C4-2B (cell line): ENCODE results near the gene REN.

ENCODE experiments used
- ZFX ChIP-seq: fragments of 450-650 bp; IDR thresholded peaks from 2 replicates; pipeline ENCODE4 v1.6.1; 2017
- TF ChIP-seq, protein P1 (sequence below): fragments of 450-650 bp; conservative IDR thresholded peaks from 2 replicates; pipeline ENCODE4 v1.5.1; 2017; ENCODE audit warnings: mild to moderate bottlenecking

DNA sequence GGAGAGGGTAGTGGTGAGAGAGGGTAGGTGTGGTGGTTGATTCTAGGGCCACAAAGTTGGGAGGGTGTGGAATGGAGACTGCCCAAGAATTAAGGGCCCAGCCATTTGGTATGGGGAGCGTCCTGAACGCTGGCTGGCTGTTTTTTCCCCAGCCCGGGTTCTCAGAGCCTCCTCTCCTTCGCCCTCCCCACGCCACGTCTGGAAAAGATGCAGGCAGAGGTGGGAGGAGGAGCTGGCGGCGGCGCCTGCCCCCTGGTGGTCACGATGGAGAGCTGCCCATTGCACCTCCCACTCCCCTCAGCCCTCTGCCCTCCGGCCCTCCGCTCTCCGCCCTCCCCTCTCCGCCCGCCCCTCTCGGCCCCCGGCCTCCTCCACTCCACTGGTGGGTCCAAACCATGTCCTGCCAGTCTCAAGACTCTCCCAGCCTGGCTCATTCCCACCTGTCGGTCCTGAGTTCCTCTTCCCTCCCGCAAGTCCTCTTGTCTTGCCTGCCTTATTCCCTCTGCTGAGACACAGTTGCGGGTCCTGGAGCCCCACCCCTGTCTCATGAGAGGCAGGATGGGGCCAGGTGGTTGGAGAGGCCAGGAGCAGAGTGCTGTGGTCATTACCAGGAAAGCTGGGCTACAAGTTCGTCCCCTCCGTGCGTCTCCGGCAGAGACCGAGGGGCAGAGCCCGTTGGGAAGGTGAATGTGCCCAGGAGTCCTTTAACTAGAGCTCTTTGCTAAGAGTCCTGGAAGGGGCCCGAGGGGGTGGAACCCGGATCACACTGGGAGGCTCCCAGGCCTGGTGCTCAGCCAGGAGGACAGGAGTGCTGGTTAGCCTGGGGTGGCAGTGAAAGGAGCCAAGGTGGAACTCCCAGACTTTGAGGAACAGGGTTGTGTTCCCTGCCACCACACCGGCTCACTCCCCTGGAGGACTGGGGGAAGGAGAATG is 36.9 kb downstream of the REN start:
- TF ChIP-seq, protein P1, sequence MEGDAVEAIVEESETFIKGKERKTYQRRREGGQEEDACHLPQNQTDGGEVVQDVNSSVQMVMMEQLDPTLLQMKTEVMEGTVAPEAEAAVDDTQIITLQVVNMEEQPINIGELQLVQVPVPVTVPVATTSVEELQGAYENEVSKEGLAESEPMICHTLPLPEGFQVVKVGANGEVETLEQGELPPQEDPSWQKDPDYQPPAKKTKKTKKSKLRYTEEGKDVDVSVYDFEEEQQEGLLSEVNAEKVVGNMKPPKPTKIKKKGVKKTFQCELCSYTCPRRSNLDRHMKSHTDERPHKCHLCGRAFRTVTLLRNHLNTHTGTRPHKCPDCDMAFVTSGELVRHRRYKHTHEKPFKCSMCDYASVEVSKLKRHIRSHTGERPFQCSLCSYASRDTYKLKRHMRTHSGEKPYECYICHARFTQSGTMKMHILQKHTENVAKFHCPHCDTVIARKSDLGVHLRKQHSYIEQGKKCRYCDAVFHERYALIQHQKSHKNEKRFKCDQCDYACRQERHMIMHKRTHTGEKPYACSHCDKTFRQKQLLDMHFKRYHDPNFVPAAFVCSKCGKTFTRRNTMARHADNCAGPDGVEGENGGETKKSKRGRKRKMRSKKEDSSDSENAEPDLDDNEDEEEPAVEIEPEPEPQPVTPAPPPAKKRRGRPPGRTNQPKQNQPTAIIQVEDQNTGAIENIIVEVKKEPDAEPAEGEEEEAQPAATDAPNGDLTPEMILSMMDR, result peak; percentile 95
- TF ChIP-seq ZFX, result no peak
